Mammary epithelial cell (primary cell): Measurements from ENCODE around the gene MUC4.

Source experiments
- EZH2 ChIP-seq: IDR thresholded peaks from 2 replicates; pipeline ENCODE4 v1.6.1; 2012; ENCODE audit warnings: low read length, inconsistent platforms, borderline replicate concordance
- TF ChIP-seq, protein P1 (sequence below), 2 donors: IDR thresholded peaks in 1 of 2; conservative IDR thresholded peaks in 1 of 2; 2 replicates each; pipeline ENCODE4 v1.5.1; 2011 to 2012; ENCODE audit warnings: inconsistent platforms in 2 of 2, low read length in 2 of 2, mild to moderate bottlenecking in 2 of 2, control low read depth in 1 of 2, low read depth in 1 of 2; ENCODE audit not compliant: insufficient read depth in 1 of 2; ENCODE audit errors: extremely low read depth in 1 of 2

DNA sequence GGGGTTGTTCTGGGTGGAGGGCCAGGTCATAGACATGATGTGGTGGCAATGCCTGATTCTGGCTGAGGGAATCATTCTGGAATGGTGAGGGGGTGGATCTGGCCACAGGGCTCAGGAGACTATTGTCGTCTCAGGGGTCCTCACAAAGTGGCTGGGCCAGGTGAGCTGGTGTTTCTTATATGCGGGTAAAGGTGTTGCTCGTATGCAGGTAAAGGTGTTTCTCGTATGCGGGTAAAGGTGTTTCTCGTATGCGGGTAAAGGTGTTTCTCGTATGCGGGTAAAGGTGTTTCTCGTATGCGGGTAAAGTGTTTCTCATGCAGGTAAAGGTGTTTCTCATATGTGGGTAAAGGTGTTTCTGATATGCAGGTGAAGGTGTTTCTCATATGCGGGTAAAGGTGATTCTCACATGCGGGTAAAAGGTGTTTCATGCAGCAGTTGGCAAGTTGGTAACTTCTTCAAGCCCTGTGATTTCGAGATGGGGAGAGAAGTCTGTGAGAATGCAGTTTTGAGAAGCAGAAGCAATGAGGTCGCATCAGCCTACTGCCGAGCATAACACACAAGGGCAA is 10.5 kb upstream of the MUC4 start:
- TF ChIP-seq, protein P1, sequence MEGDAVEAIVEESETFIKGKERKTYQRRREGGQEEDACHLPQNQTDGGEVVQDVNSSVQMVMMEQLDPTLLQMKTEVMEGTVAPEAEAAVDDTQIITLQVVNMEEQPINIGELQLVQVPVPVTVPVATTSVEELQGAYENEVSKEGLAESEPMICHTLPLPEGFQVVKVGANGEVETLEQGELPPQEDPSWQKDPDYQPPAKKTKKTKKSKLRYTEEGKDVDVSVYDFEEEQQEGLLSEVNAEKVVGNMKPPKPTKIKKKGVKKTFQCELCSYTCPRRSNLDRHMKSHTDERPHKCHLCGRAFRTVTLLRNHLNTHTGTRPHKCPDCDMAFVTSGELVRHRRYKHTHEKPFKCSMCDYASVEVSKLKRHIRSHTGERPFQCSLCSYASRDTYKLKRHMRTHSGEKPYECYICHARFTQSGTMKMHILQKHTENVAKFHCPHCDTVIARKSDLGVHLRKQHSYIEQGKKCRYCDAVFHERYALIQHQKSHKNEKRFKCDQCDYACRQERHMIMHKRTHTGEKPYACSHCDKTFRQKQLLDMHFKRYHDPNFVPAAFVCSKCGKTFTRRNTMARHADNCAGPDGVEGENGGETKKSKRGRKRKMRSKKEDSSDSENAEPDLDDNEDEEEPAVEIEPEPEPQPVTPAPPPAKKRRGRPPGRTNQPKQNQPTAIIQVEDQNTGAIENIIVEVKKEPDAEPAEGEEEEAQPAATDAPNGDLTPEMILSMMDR (conservative IDR thresholded peaks at IDR 0.05 in 1 of 2, IDR thresholded peaks at IDR 0.05 in 1 of 2; ENCODE audit: extremely low read depth in 1 of 2, insufficient read depth in 1 of 2, low read depth in 1 of 2, low read length in 2 of 2): no peak
- no peak for TF ChIP-seq EZH2
